Body of pancreas (tissue), 4 donors: ENCODE results near the gene SLC35D3.

Source experiments
- POLR2A ChIP-seq, 3 donors: fragments of 450-650 bp; IDR thresholded peaks; one replicate each; pipeline ENCODE4 v1.6.1; 2016; ENCODE audit warnings: antibody characterized with exemption in 3 of 3, mild to moderate bottlenecking in 2 of 3
- TF ChIP-seq, protein P1 (sequence below), 7 experiments: fragments of 450-650 bp in 4 of 7; fragments of 200-600 bp in 3 of 7; sonication (generic) in 3 of 7; IDR thresholded peaks; one replicate each; pipeline ENCODE4 v1.5.1; 2016 to 2019; ENCODE audit warnings: antibody characterized with exemption in 7 of 7

DNA sequence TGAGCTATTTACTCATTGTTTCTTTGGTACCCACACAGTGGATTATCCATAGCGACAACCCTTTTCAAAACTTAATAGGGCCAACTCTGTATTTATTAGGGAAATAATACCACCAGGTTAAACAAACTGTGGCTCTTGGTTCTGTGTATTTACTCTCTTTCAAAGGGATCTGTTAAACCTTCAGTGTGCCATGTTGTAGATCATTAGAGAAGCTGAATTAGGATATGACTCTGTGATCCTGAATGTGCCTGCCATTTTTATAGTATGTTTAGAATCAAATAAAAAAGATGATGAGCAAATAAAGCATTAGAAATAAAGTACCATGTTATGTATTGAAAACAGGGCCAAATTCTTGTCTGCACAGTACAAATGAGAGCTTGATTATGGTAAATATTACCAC, 25.0 kb upstream of the SLC35D3 start:
- TF ChIP-seq, protein P1, sequence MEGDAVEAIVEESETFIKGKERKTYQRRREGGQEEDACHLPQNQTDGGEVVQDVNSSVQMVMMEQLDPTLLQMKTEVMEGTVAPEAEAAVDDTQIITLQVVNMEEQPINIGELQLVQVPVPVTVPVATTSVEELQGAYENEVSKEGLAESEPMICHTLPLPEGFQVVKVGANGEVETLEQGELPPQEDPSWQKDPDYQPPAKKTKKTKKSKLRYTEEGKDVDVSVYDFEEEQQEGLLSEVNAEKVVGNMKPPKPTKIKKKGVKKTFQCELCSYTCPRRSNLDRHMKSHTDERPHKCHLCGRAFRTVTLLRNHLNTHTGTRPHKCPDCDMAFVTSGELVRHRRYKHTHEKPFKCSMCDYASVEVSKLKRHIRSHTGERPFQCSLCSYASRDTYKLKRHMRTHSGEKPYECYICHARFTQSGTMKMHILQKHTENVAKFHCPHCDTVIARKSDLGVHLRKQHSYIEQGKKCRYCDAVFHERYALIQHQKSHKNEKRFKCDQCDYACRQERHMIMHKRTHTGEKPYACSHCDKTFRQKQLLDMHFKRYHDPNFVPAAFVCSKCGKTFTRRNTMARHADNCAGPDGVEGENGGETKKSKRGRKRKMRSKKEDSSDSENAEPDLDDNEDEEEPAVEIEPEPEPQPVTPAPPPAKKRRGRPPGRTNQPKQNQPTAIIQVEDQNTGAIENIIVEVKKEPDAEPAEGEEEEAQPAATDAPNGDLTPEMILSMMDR (IDR thresholded peaks at IDR 0.05) = no peak
- TF ChIP-seq POLR2A (IDR thresholded peaks at IDR 0.05) = no peak
